H9 (cell line): ENCODE measurements around the gene ZNF618. TPM values are rescaled to one million over a fixed set of nuclear protein-coding genes. Genes with fewer than 3 reads are reported as not detected.

Source experiments
- DNase-seq: peaks from one replicate; pipeline ENCODE4 v3.0.0-alpha.2; 2017
- H2AFZ ChIP-seq: one replicate; pipeline ENCODE4 v1.6.1; 2013; ENCODE audit warnings: mild to moderate bottlenecking, low read length, control low read depth, moderate library complexity
- H2AK5ac ChIP-seq: 2 replicates; pipeline ENCODE4 v1.6.1; 2013; ENCODE audit warnings: low read length, control low read depth, mixed read lengths; ENCODE audit not compliant: insufficient read length
- H2BK120ac ChIP-seq: one replicate; pipeline ENCODE4 v1.6.1; 2013; ENCODE audit warnings: low read depth, mild to moderate bottlenecking, low read length, control low read depth, inconsistent platforms; ENCODE audit not compliant: poor library complexity, severe bottlenecking
- H2BK12ac ChIP-seq: 2 replicates; pipeline ENCODE4 v1.6.1; 2013; ENCODE audit warnings: low read length, control low read depth, mixed read lengths, low read depth; ENCODE audit not compliant: insufficient read length
- H2BK15ac ChIP-seq: 2 replicates; pipeline ENCODE4 v1.6.1; 2013; ENCODE audit warnings: low read depth, low read length, control low read depth
- H2BK20ac ChIP-seq: one replicate; pipeline ENCODE4 v1.6.1; 2013; ENCODE audit warnings: low read depth, mild to moderate bottlenecking, low read length, control low read depth, inconsistent platforms; ENCODE audit not compliant: poor library complexity, severe bottlenecking
- H2BK5ac ChIP-seq: 2 replicates; pipeline ENCODE4 v1.6.1; 2013; ENCODE audit warnings: low read length, control low read depth, mixed read lengths; ENCODE audit not compliant: insufficient read length
- H3K14ac ChIP-seq: 2 replicates; pipeline ENCODE4 v1.6.1; 2013; ENCODE audit warnings: low read length, control low read depth; ENCODE audit not compliant: insufficient read depth
- H3K18ac ChIP-seq: 2 replicates; pipeline ENCODE4 v1.6.1; 2013; ENCODE audit warnings: low read depth, mild to moderate bottlenecking, mixed read lengths, low read length, control low read depth; ENCODE audit not compliant: insufficient read length
- H3K23ac ChIP-seq: 2 replicates; pipeline ENCODE4 v1.6.1; 2013; ENCODE audit warnings: low read length, control low read depth, mixed read lengths, low read depth; ENCODE audit not compliant: insufficient read length
- H3K23me2 ChIP-seq: 2 replicates; pipeline ENCODE4 v1.6.1; 2013; ENCODE audit warnings: low read depth, mild to moderate bottlenecking, mixed read lengths, low read length, control low read depth; ENCODE audit not compliant: insufficient read length, poor library complexity, severe bottlenecking
- H3K27ac ChIP-seq: 2 replicates; pipeline ENCODE4 v1.5.1; 2013; ENCODE audit warnings: low read length, control low read depth, mixed read lengths, low read depth; ENCODE audit not compliant: insufficient read length
- H3K27me3 ChIP-seq: 2 replicates; pipeline ENCODE4 v1.6.1; 2013; ENCODE audit warnings: low read length, control low read depth, inconsistent platforms; ENCODE audit not compliant: insufficient read depth
- H3K4ac ChIP-seq: 2 replicates; pipeline ENCODE4 v1.6.1; 2013; ENCODE audit warnings: low read depth, mild to moderate bottlenecking, control low read depth, inconsistent platforms, low read length, moderate library complexity
- H3K4me1 ChIP-seq: 2 replicates; pipeline ENCODE4 v1.6.1; 2013; ENCODE audit warnings: low read length, control low read depth, inconsistent platforms; ENCODE audit not compliant: insufficient read depth
- H3K4me2 ChIP-seq: 2 replicates; pipeline ENCODE4 v1.6.1; 2013; ENCODE audit warnings: low read length, control low read depth, mixed read lengths; ENCODE audit not compliant: insufficient read length, insufficient read depth
- H3K56ac ChIP-seq: 2 replicates; pipeline ENCODE4 v1.6.1; 2013; ENCODE audit warnings: low read depth, mild to moderate bottlenecking, mixed read lengths, low read length, control low read depth; ENCODE audit not compliant: insufficient read length
- H3K79me1 ChIP-seq: 2 replicates; pipeline ENCODE4 v1.6.1; 2013; ENCODE audit warnings: low read depth, mild to moderate bottlenecking, moderate library complexity, low read length, control low read depth, inconsistent platforms; ENCODE audit not compliant: insufficient read depth, poor library complexity, severe bottlenecking
- H3K79me2 ChIP-seq: 2 replicates; pipeline ENCODE4 v1.6.1; 2013; ENCODE audit warnings: low read length, control low read depth, inconsistent platforms; ENCODE audit not compliant: insufficient read depth
- H3K9ac ChIP-seq: 2 replicates; pipeline ENCODE4 v1.6.1; 2013; ENCODE audit warnings: low read length, control low read depth, mixed read lengths; ENCODE audit not compliant: insufficient read length; ENCODE audit errors: extremely low read depth
- H3K9me3 ChIP-seq: one replicate; pipeline ENCODE4 v1.6.1; 2013; ENCODE audit warnings: low read depth, low read length, inconsistent platforms; ENCODE audit not compliant: control insufficient read depth
- H3T11ph ChIP-seq: one replicate; pipeline ENCODE4 v1.6.1; 2013; ENCODE audit warnings: mild to moderate bottlenecking, low read length, control low read depth, inconsistent platforms
- H4K20me1 ChIP-seq: one replicate; pipeline ENCODE4 v1.6.1; 2013; ENCODE audit not compliant: control insufficient read depth, insufficient read length, insufficient read depth
- H4K5ac ChIP-seq: 2 replicates; pipeline ENCODE4 v1.6.1; 2013; ENCODE audit warnings: low read depth, mild to moderate bottlenecking, mixed read lengths, low read length, control low read depth; ENCODE audit not compliant: insufficient read length
- H4K8ac ChIP-seq: replicated peaks from 2 replicates; pipeline ENCODE4 v1.6.1; 2013; ENCODE audit warnings: low read length, control low read depth, mixed read lengths, low read depth; ENCODE audit not compliant: insufficient read length
- H4K91ac ChIP-seq: 2 replicates; pipeline ENCODE4 v1.6.1; 2013; ENCODE audit warnings: low read depth, mild to moderate bottlenecking, moderate library complexity, mixed read lengths, low read length, control low read depth; ENCODE audit not compliant: insufficient read length
- H3K27ac Mint-ChIP-seq, 3 experiments: 2 replicates in 2 of 3; 3 replicates in 1 of 3; pipeline ENCODE4 v1.8.0; 2020 to 2021; ENCODE audit warnings: mixed read lengths in 3 of 3, mild to moderate bottlenecking in 1 of 3, moderate library complexity in 1 of 3
- H3K27me3 Mint-ChIP-seq: 2 replicates; pipeline ENCODE4 v1.8.0; 2021; ENCODE audit warnings: low read depth, mild to moderate bottlenecking, moderate library complexity, mixed read lengths
- H3K36me3 Mint-ChIP-seq, 3 experiments: 2 replicates in 2 of 3; 3 replicates in 1 of 3; pipeline ENCODE4 v1.8.0; 2020 to 2021; ENCODE audit warnings: low read depth in 3 of 3, mixed read lengths in 3 of 3; ENCODE audit not compliant: insufficient read depth in 1 of 3
- H3K4me1 Mint-ChIP-seq, 2 experiments: 2 replicates each; pipeline ENCODE4 v1.8.0; 2020; ENCODE audit warnings: mixed read lengths in 2 of 2
- H3K4me3 Mint-ChIP-seq, 2 experiments: 2 replicates in 1 of 2; 3 replicates in 1 of 2; pipeline ENCODE4 v1.8.0; 2020 to 2021; ENCODE audit warnings: mild to moderate bottlenecking in 2 of 2, mixed read lengths in 2 of 2, moderate library complexity in 1 of 2
- H3K9me3 Mint-ChIP-seq, 2 experiments: 2 replicates in 1 of 2; 3 replicates in 1 of 2; pipeline ENCODE4 v1.8.0; 2020; ENCODE audit warnings: mild to moderate bottlenecking in 2 of 2, mixed read lengths in 2 of 2, moderate library complexity in 1 of 2
- WGBS: extraction: QIAGEN DNeasy Blood & Tissue Kit; methylation state at CpG from one replicate; pipeline ENCODE4 v1.1.7; 2013; ENCODE audit warnings: missing lambda C conversion rate, low lambda C conversion rate, mixed read lengths; ENCODE audit not compliant: insufficient read length; ENCODE audit errors: extremely low coverage; 5-methylcytosine and 5-hydroxymethylcytosine counted together
- total RNA-seq: library from RNA; stranded (reverse); gene quantifications from 2 replicates; pipeline ENCODE4 v1.2.1, GENCODE V29; 2021
- TF ChIP-seq, protein P1 (sequence below): fragments of 200-600 bp; sonication (generic); conservative IDR thresholded peaks from 3 replicates; pipeline ENCODE4 v1.8.0; 2021; ENCODE audit warnings: antibody characterized with exemption, mild to moderate bottlenecking

The ZNF618 gene
- total RNA-seq, 1 experiment from 2014 or later: 13.6 TPM

DNA sequence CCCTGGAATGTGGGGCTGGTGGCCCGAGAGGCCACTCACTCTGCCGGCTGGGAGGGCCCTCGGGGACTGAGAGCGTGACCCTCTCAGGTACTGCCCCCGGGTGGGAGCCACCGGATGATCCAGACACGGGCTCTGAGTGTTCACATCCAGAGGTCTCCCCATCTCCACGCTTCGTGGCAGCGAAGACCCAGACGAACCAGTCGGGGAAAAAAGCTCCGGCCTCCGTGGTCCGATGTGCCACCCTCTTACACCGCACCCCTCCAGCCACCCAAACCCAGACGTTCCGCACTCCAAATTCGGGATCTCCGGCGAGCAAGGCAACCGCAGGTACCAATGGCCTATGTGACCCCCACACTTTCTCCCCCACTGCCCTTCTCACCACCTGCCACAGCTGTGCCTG, 152.5 kb downstream of the ZNF618 start:
- H2AK5ac ChIP-seq: no peak overlapping the region
- H2AFZ ChIP-seq: no peak overlapping the region
- H4K20me1 ChIP-seq: no peaks in the 10 kb centered on the region
- no peak overlapping the region for H3K23ac ChIP-seq
- Mint-ChIP-seq H3K27ac (no peak overlapping the region; a peak in 1 of 7 replicates), H3K4me3 (no peak overlapping the region), H3K36me3 (peaks cover 22 to 47% (median 35%) of the 10 kb centered on the region in 3 experiments), H3K9me3 (peaks cover 7 to 10% of the 10 kb centered on the region in 2 experiments), H3K4me1 (peaks cover 7 to 11% of the 10 kb centered on the region in 2 experiments), H3K27me3 (no peaks in the 10 kb centered on the region)
- DNase-seq: peak; percentile 17
- no peak overlapping the region for H3K14ac ChIP-seq
- no peak overlapping the region for H3K27ac ChIP-seq
- H3K4me1 ChIP-seq: no peaks in the 10 kb centered on the region
- H2BK5ac ChIP-seq: no peak overlapping the region
- no peak overlapping the region for H2BK20ac ChIP-seq
- no peaks in the 10 kb centered on the region for H3K27me3 ChIP-seq
- H4K8ac ChIP-seq: no peak overlapping the region
- no CpG with 5 or more reads among the region's 22 CpGs for WGBS
- no peaks in the 10 kb centered on the region for H3K9me3 ChIP-seq
- no peak overlapping the region for H2BK12ac ChIP-seq
- no peak overlapping the region for H4K91ac ChIP-seq
- no peaks in the 10 kb centered on the region for H3K79me1 ChIP-seq
- H3K56ac ChIP-seq: no peak overlapping the region
- H2BK120ac ChIP-seq: no peak overlapping the region
- no peak overlapping the region for H3K18ac ChIP-seq
- TF ChIP-seq, protein P1, sequence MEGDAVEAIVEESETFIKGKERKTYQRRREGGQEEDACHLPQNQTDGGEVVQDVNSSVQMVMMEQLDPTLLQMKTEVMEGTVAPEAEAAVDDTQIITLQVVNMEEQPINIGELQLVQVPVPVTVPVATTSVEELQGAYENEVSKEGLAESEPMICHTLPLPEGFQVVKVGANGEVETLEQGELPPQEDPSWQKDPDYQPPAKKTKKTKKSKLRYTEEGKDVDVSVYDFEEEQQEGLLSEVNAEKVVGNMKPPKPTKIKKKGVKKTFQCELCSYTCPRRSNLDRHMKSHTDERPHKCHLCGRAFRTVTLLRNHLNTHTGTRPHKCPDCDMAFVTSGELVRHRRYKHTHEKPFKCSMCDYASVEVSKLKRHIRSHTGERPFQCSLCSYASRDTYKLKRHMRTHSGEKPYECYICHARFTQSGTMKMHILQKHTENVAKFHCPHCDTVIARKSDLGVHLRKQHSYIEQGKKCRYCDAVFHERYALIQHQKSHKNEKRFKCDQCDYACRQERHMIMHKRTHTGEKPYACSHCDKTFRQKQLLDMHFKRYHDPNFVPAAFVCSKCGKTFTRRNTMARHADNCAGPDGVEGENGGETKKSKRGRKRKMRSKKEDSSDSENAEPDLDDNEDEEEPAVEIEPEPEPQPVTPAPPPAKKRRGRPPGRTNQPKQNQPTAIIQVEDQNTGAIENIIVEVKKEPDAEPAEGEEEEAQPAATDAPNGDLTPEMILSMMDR: no peak
- H3K23me2 ChIP-seq: no peaks in the 10 kb centered on the region
- H3K4me2 ChIP-seq: no peak overlapping the region
- no peaks in the 10 kb centered on the region for H3K79me2 ChIP-seq
- no peak overlapping the region for H3K4ac ChIP-seq
- no peak overlapping the region for H4K5ac ChIP-seq
- no peak overlapping the region for H2BK15ac ChIP-seq
- no peak overlapping the region for H3T11ph ChIP-seq
- H3K9ac ChIP-seq: no peak overlapping the region
